Kidney (tissue), 14 donors: ENCODE measurements around the gene CCDC57. TPM values are rescaled to one million over a fixed set of nuclear protein-coding genes. Genes with fewer than 3 reads are reported as not detected.

Source experiments
- DNase-seq, 5 donors: peaks; one replicate each; pipeline ENCODE4 v3.0.0-alpha.2; 2013 to 2020
- FAIRE-seq: peaks from 2 replicates; lab custom pipeline; 2012; peaks lifted over from hg19 to GRCh38; lab: Jason Lieb, UNC
- H3K27ac ChIP-seq, 2 donors: one replicate each; pipeline ENCODE4 v1.7.0; 2013; ENCODE audit warnings: low read depth in 2 of 2, low read length in 2 of 2, inconsistent platforms in 1 of 2
- H3K27me3 ChIP-seq: one replicate; pipeline ENCODE4 v1.7.1; 2013; ENCODE audit warnings: low read length, inconsistent platforms; ENCODE audit not compliant: control insufficient read depth, insufficient read depth
- H3K36me3 ChIP-seq, 3 donors: one replicate each; pipeline versions ENCODE4 v1.7.0 to v1.7.1; 2013; ENCODE audit warnings: low read length in 3 of 3, control low read depth in 1 of 3, inconsistent platforms in 1 of 3; ENCODE audit not compliant: insufficient read depth in 3 of 3, control insufficient read depth in 2 of 3
- H3K4me1 ChIP-seq, 3 donors: one replicate each; pipeline versions ENCODE4 v1.7.0 to v1.7.1; 2013; ENCODE audit warnings: low read length in 3 of 3, inconsistent platforms in 1 of 3, low read depth in 1 of 3; ENCODE audit not compliant: control insufficient read depth in 2 of 3, insufficient read depth in 2 of 3
- H3K4me3 ChIP-seq, 3 donors: one replicate each; pipeline versions ENCODE4 v1.7.0 to v1.8.1; 2013; ENCODE audit warnings: low read length in 3 of 3, control low read depth in 1 of 3, inconsistent platforms in 1 of 3
- H3K9ac ChIP-seq, 3 donors: one replicate each; pipeline versions ENCODE4 v1.7.0 to v1.7.1; 2013; ENCODE audit warnings: low read length in 3 of 3, control low read depth in 1 of 3, inconsistent platforms in 1 of 3
- H3K9me3 ChIP-seq, 3 donors: one replicate each; pipeline versions ENCODE4 v1.7.0 to v1.7.1; 2013; ENCODE audit warnings: low read length in 3 of 3, control low read depth in 1 of 3, inconsistent platforms in 1 of 3; ENCODE audit not compliant: control insufficient read depth in 2 of 3, insufficient read depth in 1 of 3
- intact Hi-C: fragments of 100-400 bp; cut with DNase I; formaldehyde crosslinking; loops from one replicate; pipeline ENCODE4 v1.11.1; 2022
- polyA plus RNA-seq: library from polyadenylated mRNA; stranded (reverse); fragments of 350-450 nt; fragmentation: Illumina TruSeq; extraction: RNeasy Lipid Tissue Mini Kit (QIAGEN cat#74804); gene quantifications from one replicate; pipeline ENCODE4 v1.2.3, GENCODE V29; 2014; ENCODE audit warnings: low read depth, low replicate concordance; ENCODE audit not compliant: insufficient read depth
- total RNA-seq: library from RNA; stranded (reverse); fragmentation: NEBNext Ultra II Directional; extraction: Animal tissue kit (Norgen Biotek cat#: 25700); gene quantifications from one replicate; pipeline ENCODE4 v1.2.1, GENCODE V29; 2021
- TF ChIP-seq, protein P1 (sequence below): IDR thresholded peaks from 3 replicates; pipeline ENCODE4 v1.5.1; 2012; ENCODE audit warnings: mild to moderate bottlenecking, moderate library complexity, borderline replicate concordance; ENCODE audit not compliant: insufficient read depth; ENCODE audit errors: extremely low read depth
- donor health status: control.
- donor health status: control.
- donor health status: control.
- donor health status: control.
- donor health status: control.
- donor health status: DM: yes; HTN: yes; CAD: no.
- donor health status: Normal renal cell carcinoma (clear cell type).

The CCDC57 gene
- total and polyA plus RNA-seq, 2 donors from 2014 or later = 46.7 to 79.4 TPM

DNA sequence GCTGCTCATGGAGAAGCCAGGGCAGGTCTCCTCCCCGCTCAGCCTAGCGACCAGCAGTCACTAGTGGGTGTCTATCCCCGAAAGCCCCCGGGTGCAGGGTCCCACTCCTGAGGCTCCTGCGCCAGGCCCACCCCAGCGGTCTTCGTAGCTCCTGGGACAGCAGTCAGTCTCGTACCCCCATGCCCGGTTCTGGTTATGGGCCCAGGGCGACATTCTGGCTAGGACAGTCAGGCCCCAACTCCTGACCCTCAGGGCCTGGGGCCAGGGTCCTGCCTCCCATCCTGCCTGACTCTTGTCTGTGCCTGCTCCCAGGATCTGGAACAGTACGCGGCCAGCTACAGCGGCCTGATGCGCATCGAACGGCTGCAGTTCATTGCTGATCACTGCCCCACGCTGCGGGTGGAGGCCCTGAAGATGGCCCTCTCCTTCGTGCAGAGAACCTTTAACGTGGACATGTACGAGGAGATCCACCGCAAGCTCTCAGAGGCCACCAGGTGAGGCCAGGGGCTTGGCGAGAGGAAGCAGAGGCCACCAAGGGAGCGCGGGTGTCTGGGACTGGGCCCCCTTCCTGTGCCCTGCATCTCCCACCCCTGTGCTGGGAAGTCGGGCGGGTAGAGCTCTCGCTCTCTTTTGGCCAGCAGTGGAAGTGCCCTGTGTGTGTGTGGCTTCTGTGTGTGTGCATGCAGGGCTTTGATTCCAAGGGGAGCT, 158.9 kb downstream of the CCDC57 start:
- DNase-seq (peak in 1 of 5 donors; percentile 74), FAIRE-seq (no peak)
- Histone ChIP-seq H3K36me3 (peaks cover 0 to 10% (median 2%) of the 10 kb centered on the region in 3 donors), H3K4me1 (peaks cover 0 to 32% (median 12%) of the 10 kb centered on the region in 3 donors), H3K27me3 (no peaks in the 10 kb centered on the region), H3K9me3 (no peaks in the 10 kb centered on the region), H3K4me3 (no peak overlapping the region), H3K9ac (no peak overlapping the region), H3K27ac (no peak overlapping the region)
- intact Hi-C loops = no loop called here
- TF ChIP-seq, protein P1, sequence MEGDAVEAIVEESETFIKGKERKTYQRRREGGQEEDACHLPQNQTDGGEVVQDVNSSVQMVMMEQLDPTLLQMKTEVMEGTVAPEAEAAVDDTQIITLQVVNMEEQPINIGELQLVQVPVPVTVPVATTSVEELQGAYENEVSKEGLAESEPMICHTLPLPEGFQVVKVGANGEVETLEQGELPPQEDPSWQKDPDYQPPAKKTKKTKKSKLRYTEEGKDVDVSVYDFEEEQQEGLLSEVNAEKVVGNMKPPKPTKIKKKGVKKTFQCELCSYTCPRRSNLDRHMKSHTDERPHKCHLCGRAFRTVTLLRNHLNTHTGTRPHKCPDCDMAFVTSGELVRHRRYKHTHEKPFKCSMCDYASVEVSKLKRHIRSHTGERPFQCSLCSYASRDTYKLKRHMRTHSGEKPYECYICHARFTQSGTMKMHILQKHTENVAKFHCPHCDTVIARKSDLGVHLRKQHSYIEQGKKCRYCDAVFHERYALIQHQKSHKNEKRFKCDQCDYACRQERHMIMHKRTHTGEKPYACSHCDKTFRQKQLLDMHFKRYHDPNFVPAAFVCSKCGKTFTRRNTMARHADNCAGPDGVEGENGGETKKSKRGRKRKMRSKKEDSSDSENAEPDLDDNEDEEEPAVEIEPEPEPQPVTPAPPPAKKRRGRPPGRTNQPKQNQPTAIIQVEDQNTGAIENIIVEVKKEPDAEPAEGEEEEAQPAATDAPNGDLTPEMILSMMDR = no peak

DNA sequence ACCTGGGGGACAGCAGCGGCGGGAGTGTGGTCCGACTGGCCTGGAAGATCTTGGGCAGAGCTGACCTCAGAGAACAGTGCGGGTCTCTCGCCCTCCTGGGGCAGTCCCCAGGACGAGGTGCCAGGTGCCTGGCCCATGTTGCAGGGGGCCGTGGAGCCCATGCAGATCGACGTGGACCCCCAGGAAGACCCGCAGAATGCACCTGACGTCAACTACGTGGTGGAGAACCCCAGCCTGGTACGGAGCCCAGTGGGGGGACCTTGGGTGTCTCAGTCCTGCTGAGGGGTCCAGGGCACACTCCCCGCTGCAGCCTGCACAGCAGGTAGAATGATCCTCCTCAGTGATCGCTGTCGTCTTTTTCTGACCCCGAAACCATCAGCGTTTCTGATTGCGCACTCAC, 159.5 kb downstream of the CCDC57 start:
- Histone ChIP-seq H3K4me3 (peak overlapping the region in 1 of 3 donors; percentile 80), H3K36me3 (peaks cover 0 to 9% (median 2%) of the 10 kb centered on the region in 3 donors), H3K9me3 (no peaks in the 10 kb centered on the region), H3K27ac (no peak overlapping the region), H3K27me3 (no peaks in the 10 kb centered on the region), H3K4me1 (peaks cover 0 to 32% (median 12%) of the 10 kb centered on the region in 3 donors), H3K9ac (peak overlapping the region in 1 of 3 donors; percentile 69)
- DNase-seq (peak in 1 of 5 donors; percentile 72), FAIRE-seq (no peak)
- TF ChIP-seq, protein P1 = no peak
- intact Hi-C loops = no loop called here

DNA sequence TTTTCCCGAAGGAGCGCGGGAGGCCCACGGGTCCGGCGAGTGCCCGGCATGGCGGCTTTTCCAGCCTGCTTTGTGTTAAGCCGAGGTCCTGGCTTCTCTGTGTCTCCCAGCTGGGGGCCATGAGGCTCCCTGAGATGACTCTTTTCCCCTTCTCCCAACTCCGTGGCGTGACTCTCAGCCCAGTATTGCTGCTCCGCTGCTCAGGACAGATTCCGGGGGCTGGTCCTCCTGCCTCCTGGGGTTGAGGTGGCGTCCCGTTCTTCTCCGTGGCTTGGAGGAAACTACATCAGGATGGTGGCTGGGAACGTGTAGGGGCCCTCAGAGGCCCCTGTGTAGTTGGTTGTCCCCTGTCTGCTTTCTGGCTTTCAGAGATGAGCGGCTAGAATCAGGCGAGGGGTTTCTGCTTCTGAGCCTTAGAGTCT, 160.0 kb downstream of the CCDC57 start:
- Histone ChIP-seq H3K27me3 (no peaks in the 10 kb centered on the region), H3K4me3 (peak overlapping the region; percentile 51 to 82 (median 80)), H3K36me3 (peaks cover 0 to 9% (median 2%) of the 10 kb centered on the region in 3 donors), H3K27ac (no peak overlapping the region), H3K9ac (peak overlapping the region in 2 of 3 donors; percentile 11 to 69), H3K9me3 (no peaks in the 10 kb centered on the region), H3K4me1 (peaks cover 0 to 30% (median 9%) of the 10 kb centered on the region in 3 donors)
- intact Hi-C loops = no loop called here
- FAIRE-seq (no peak), DNase-seq (peak in 1 of 5 donors; percentile 77)
- TF ChIP-seq, protein P1 = no peak
